HepG2 (cell line): ENCODE results near the gene TULP4. TPM values are rescaled to one million over a fixed set of nuclear protein-coding genes. Genes with fewer than 3 reads are reported as not detected.

Experiments used
- AFF4 ChIP-seq: sonication (generic); formaldehyde crosslinking; IDR thresholded peaks from 2 replicates; pipeline ENCODE4 v1.4.0; 2020; ENCODE audit warnings: missing genetic modification reagents
- CTCF ChIP-seq: sonication (generic); formaldehyde crosslinking; IDR thresholded peaks from 2 replicates; pipeline ENCODE4 v1.5.0; 2020; ENCODE audit warnings: mild to moderate bottlenecking, missing genetic modification reagents, moderate library complexity
- DMTF1 ChIP-seq: sonication (generic); formaldehyde crosslinking; IDR thresholded peaks from 2 replicates; pipeline ENCODE4 v1.4.0; 2020; ENCODE audit warnings: mild to moderate bottlenecking, missing genetic modification reagents
- DNMT1 ChIP-seq: sonication (generic); formaldehyde crosslinking; IDR thresholded peaks from 2 replicates; pipeline ENCODE4 v1.5.1; 2020; ENCODE audit warnings: mild to moderate bottlenecking, missing genetic modification reagents
- ELF1 ChIP-seq: sonication (generic); formaldehyde crosslinking; IDR thresholded peaks from 2 replicates; pipeline ENCODE4 v1.4.0; 2020; ENCODE audit warnings: missing genetic modification reagents
- FOSL2 ChIP-seq: sonication (generic); formaldehyde crosslinking; IDR thresholded peaks from 2 replicates; pipeline ENCODE4 v1.4.0; 2020; ENCODE audit warnings: missing genetic modification reagents
- PAF1 ChIP-seq: IDR thresholded peaks from 2 replicates; pipeline ENCODE4 v1.6.1; 2016; ENCODE audit warnings: missing genetic modification reagents, missing compliant biosample characterization
- RNF2 ChIP-seq: fragments of 450-650 bp; conservative IDR thresholded peaks from 2 replicates; pipeline ENCODE4 v1.6.1; 2016; ENCODE audit warnings: low read depth
- TMF1 ChIP-seq: sonication (generic); formaldehyde crosslinking; IDR thresholded peaks from 2 replicates; pipeline ENCODE4 v1.8.1; 2022; ENCODE audit warnings: low read depth, missing genetic modification reagents
- TRIM22 ChIP-seq: fragments of 450-650 bp; IDR thresholded peaks from 2 replicates; pipeline ENCODE4 v1.6.1; 2017
- YEATS2 ChIP-seq: sonication (generic); formaldehyde crosslinking; IDR thresholded peaks from 2 replicates; pipeline ENCODE4 v1.4.0; 2020; ENCODE audit warnings: missing genetic modification reagents, borderline replicate concordance
- ZNF281 ChIP-seq: sonication (generic); formaldehyde crosslinking; IDR thresholded peaks from 2 replicates; pipeline ENCODE4 v1.4.0; 2020; ENCODE audit warnings: missing genetic modification reagents, borderline replicate concordance
- ZNF383 ChIP-seq: sonication (generic); formaldehyde crosslinking; IDR thresholded peaks from 2 replicates; pipeline ENCODE4 v1.4.0; 2020; ENCODE audit warnings: missing genetic modification reagents, mild to moderate bottlenecking, borderline replicate concordance
- ZNF605 ChIP-seq: sonication (generic); formaldehyde crosslinking; IDR thresholded peaks from 2 replicates; pipeline ENCODE4 v1.8.0; 2022; ENCODE audit warnings: mild to moderate bottlenecking, missing genetic modification reagents
- ZNF773 ChIP-seq: sonication (generic); formaldehyde crosslinking; IDR thresholded peaks from 2 replicates; pipeline ENCODE4 v1.4.0; 2020; ENCODE audit warnings: missing genetic modification reagents, borderline replicate concordance
- ZNF782 ChIP-seq: sonication (generic); formaldehyde crosslinking; IDR thresholded peaks from 2 replicates; pipeline ENCODE4 v1.4.0; 2020; ENCODE audit warnings: missing genetic modification reagents, mild to moderate bottlenecking, borderline replicate concordance
- polyA plus RNA-seq, 8 experiments: library from polyadenylated mRNA; depleted of rRNA in 3 of 8; stranded (reverse) in 7 of 8; unstranded in 1 of 8; fragments of >200 nt; fragmentation: Illumina TruSeq in 4 of 8; extraction: Trizol in 4 of 8; gene quantifications; 2 replicates each; pipeline versions ENCODE4 v1.2.1 to v1.2.3, GENCODE V29; 2011 to 2016; ENCODE audit warnings: low read depth in 4 of 8, missing spikeins in 1 of 8, mixed read lengths in 1 of 8; ENCODE audit not compliant: insufficient read depth in 1 of 8
- total RNA-seq, 5 experiments: library from RNA; depleted of rRNA; stranded (reverse); fragments of >200 nt; fragmentation: Illumina TruSeq; extraction: Trizol; gene quantifications; 2 replicates each; pipeline ENCODE4 v1.2.3, GENCODE V29; 2016; ENCODE audit warnings: low read depth in 1 of 5

TULP4 gene
- total and polyA plus RNA-seq, 2 of the 13 experiments (the other 11 are each of a cell fraction or from before 2014, with no cell fraction given): 21.1 to 122 TPM

- TF ChIP-seq TMF1 (CRISPR knock-in tag) (no peak), ZNF383 (CRISPR knock-in tag) (peak; percentile 97), ZNF773 (CRISPR knock-in tag) (no peak), TRIM22 (no peak), AFF4 (CRISPR knock-in tag) (no peak), ZNF782 (no peak), ZNF605 (CRISPR knock-in tag) (0 out of 2 replicates have a peak, but pooled peaks have one; percentile 40), YEATS2 (CRISPR knock-in tag) (no peak; the same call in 1 of the 2 replicates), CTCF (no peak), ELF1 (CRISPR knock-in tag) (no peak), ZNF281 (CRISPR knock-in tag) (no peak), FOSL2 (CRISPR knock-in tag) (peak; percentile 13; the same call in 1 of the 2 replicates), DNMT1 (CRISPR knock-in tag) (no peak), DMTF1 (0 out of 2 replicates have a peak, but pooled peaks have one; percentile 77), PAF1 (CRISPR knock-in tag) (no peak), RNF2 (no peak)
Observed at GRCh38 chr6:158559338-158559894, 247.2 kb downstream of the TULP4 start (continued).
